Fibroblast of lung (primary cell): ENCODE data around the gene INIP. TPM values are rescaled to one million over a fixed set of nuclear protein-coding genes. Genes with fewer than 3 reads are reported as not detected.

Experiments used
- DNase-seq, 2 donors: peaks; one replicate each; pipeline versions ENCODE4 v3.0.0 to v3.0.0-alpha.2; 2010; ENCODE audit warnings: low read depth in 2 of 2
- H2AFZ ChIP-seq: 2 replicates; pipeline ENCODE4 v1.5.1; 2012; ENCODE audit warnings: low read length, control low read depth, inconsistent platforms
- H3K27ac ChIP-seq: 2 replicates; pipeline ENCODE4 v1.5.1; 2011; ENCODE audit warnings: low read length, control low read depth; ENCODE audit not compliant: insufficient read depth
- H3K27me3 ChIP-seq: 2 replicates; pipeline ENCODE4 v1.5.1; 2011; ENCODE audit warnings: mild to moderate bottlenecking, low read length; ENCODE audit not compliant: control insufficient read depth, insufficient read depth
- H3K36me3 ChIP-seq: 2 replicates; pipeline ENCODE4 v1.5.1; 2011; ENCODE audit warnings: low read length; ENCODE audit not compliant: control insufficient read depth, insufficient read depth
- H3K4me1 ChIP-seq: 2 replicates; pipeline ENCODE4 v1.5.1; 2011; ENCODE audit warnings: low read length; ENCODE audit not compliant: control insufficient read depth, insufficient read depth; ENCODE audit errors: extremely low read depth
- H3K4me2 ChIP-seq: 2 replicates; pipeline ENCODE4 v1.5.1; 2011; ENCODE audit warnings: low read length, control low read depth; ENCODE audit not compliant: insufficient read depth; ENCODE audit errors: extremely low read depth
- H3K4me3 ChIP-seq, 4 experiments: fragments of 200-600 bp in 1 of 4; sonication (generic) in 1 of 4; replicated peaks in 1 of 4; 2 replicates each; pipeline ENCODE4 v1.5.1; 2011 to 2016; ENCODE audit warnings: low read length in 4 of 4, low read depth in 3 of 4, mild to moderate bottlenecking in 3 of 4, control low read depth in 2 of 4, inconsistent platforms in 1 of 4, mixed read lengths in 1 of 4; ENCODE audit not compliant: insufficient read depth in 1 of 4; ENCODE audit errors: control extremely low read depth in 1 of 4
- H3K79me2 ChIP-seq: 2 replicates; pipeline ENCODE4 v1.5.1; 2012; ENCODE audit warnings: mild to moderate bottlenecking, low read length, inconsistent platforms; ENCODE audit not compliant: control insufficient read depth, insufficient read depth
- H3K9ac ChIP-seq: 2 replicates; pipeline ENCODE4 v1.5.1; 2011; ENCODE audit warnings: mild to moderate bottlenecking, low read length, control low read depth; ENCODE audit not compliant: insufficient read depth
- H3K9me3 ChIP-seq: 2 replicates; pipeline ENCODE4 v1.5.1; 2012; ENCODE audit warnings: low read depth, low read length; ENCODE audit not compliant: control insufficient read depth, insufficient read depth
- H4K20me1 ChIP-seq: 2 replicates; pipeline ENCODE4 v1.5.1; 2011; ENCODE audit warnings: low read length; ENCODE audit not compliant: control insufficient read depth, insufficient read depth; ENCODE audit errors: extremely low read depth
- CTCF ChIP-seq, 2 donors: IDR thresholded peaks in 1 of 2; conservative IDR thresholded peaks in 1 of 2; 1 replicate in 1 of 2; 2 replicates in 1 of 2; pipeline ENCODE4 v1.5.1; 2011 to 2012; ENCODE audit warnings: low read length in 2 of 2, control low read depth in 1 of 2, inconsistent platforms in 1 of 2, low read depth in 1 of 2, mild to moderate bottlenecking in 1 of 2
- EZH2 ChIP-seq: IDR thresholded peaks from 2 replicates; pipeline ENCODE4 v1.5.1; 2012; ENCODE audit warnings: low read length, control low read depth, mild to moderate bottlenecking; ENCODE audit errors: missing control alignments
- polyA plus RNA-seq, 2 donors: library from polyadenylated mRNA; depleted of rRNA in 1 of 2; stranded (reverse) in 1 of 2; unstranded in 1 of 2; fragments of >200 nt; gene quantifications; 2 replicates each; pipeline ENCODE4 v1.2.1, GENCODE V29; 2011 to 2012; ENCODE audit warnings: missing spikeins in 1 of 2
- total RNA-seq: library from RNA; depleted of rRNA; stranded (reverse); fragments of >200 nt; gene quantifications from 2 replicates; pipeline ENCODE4 v1.2.1, GENCODE V29; 2014

INIP gene
- total and polyA plus RNA-seq, 2 donors (not counting 1 experiment from before 2014, with no cell fraction given), result 14.4 to 24.1 TPM

- Histone ChIP-seq H3K4me3 (no peak overlapping the region), H2AFZ (no peak overlapping the region), H3K79me2 (no peaks in the 10 kb centered on the region), H3K4me1 (no peaks in the 10 kb centered on the region), H3K9me3 (no peaks in the 10 kb centered on the region), H3K9ac (no peak overlapping the region), H3K4me2 (no peak overlapping the region), H4K20me1 (no peaks in the 10 kb centered on the region), H3K36me3 (no peaks in the 10 kb centered on the region), H3K27me3 (no peaks in the 10 kb centered on the region), H3K27ac (no peak overlapping the region)
- DNase-seq, result no peak
- TF ChIP-seq CTCF (conservative IDR thresholded peaks at IDR 0.05 in 1 of 2, IDR thresholded peaks at IDR 0.05 in 1 of 2; ENCODE audit: low read depth in 1 of 2, low read length in 2 of 2) (no peak), EZH2 (no peak)
Measured at GRCh38 chr9:112670991-112671625, 46.8 kb downstream of the INIP start.

GRCh38 chr9:112669326-112669725 lies 48.6 kb downstream of the INIP start:
- H3K9ac ChIP-seq, result no peak overlapping the region
- H3K4me3 ChIP-seq, result no peak overlapping the region
- DNase-seq, result no peak
- H2AFZ ChIP-seq, result no peak overlapping the region
- H3K79me2 ChIP-seq, result no peaks in the 10 kb centered on the region
- no peak overlapping the region for H3K4me2 ChIP-seq
- H3K27me3 ChIP-seq, result no peaks in the 10 kb centered on the region
- H3K4me1 ChIP-seq, result no peaks in the 10 kb centered on the region
- no peaks in the 10 kb centered on the region for H3K9me3 ChIP-seq
- no peak overlapping the region for H3K27ac ChIP-seq
- TF ChIP-seq EZH2 (no peak), CTCF (conservative IDR thresholded peaks at IDR 0.05 in 1 of 2, IDR thresholded peaks at IDR 0.05 in 1 of 2; ENCODE audit: low read depth in 1 of 2, low read length in 2 of 2) (no peak)
- no peaks in the 10 kb centered on the region for H3K36me3 ChIP-seq
- H4K20me1 ChIP-seq, result no peaks in the 10 kb centered on the region

GRCh38 chr9:112665347-112665746 lies 52.6 kb downstream of the INIP start:
- Histone ChIP-seq H3K27me3 (no peaks in the 10 kb centered on the region), H3K4me3 (no peak overlapping the region), H3K27ac (no peak overlapping the region), H3K36me3 (no peaks in the 10 kb centered on the region), H4K20me1 (no peaks in the 10 kb centered on the region), H3K4me2 (no peak overlapping the region), H3K9me3 (no peaks in the 10 kb centered on the region), H3K79me2 (no peaks in the 10 kb centered on the region), H3K9ac (no peak overlapping the region), H3K4me1 (no peaks in the 10 kb centered on the region), H2AFZ (no peak overlapping the region)
- DNase-seq, result peak; percentile 24 to 47
- TF ChIP-seq CTCF (conservative IDR thresholded peaks at IDR 0.05 in 1 of 2, IDR thresholded peaks at IDR 0.05 in 1 of 2; ENCODE audit: low read depth in 1 of 2, low read length in 2 of 2) (peak; percentile 37 to 47), EZH2 (no peak)
